Femur (tissue), 1 donor: ENCODE data around the gene GINS1.

Experiments
- DNase-seq: peaks from one replicate; pipeline ENCODE4 v3.0.0-alpha.2; 2017

Gene GINS1

GRCh38 chr20:25407311-25408169, at the start of gene GINS1:
TSS of gene GINS1 (plus strand) at chr20:25407673. CDS start at chr20:25407821, 148 bp downstream.
- DNase-seq: peak; percentile 92

GRCh38 chr20:25360631-25361286, 46.7 kb upstream of the GINS1 start:
- peak; percentile 28 for DNase-seq

GRCh38 chr20:25361287-25361683, 46.2 kb upstream of the GINS1 start:
- DNase-seq: no peak

GRCh38 chr20:25364180-25364788, 43.2 kb upstream of the GINS1 start:
- no peak for DNase-seq

- no peak for DNase-seq
Observed at GRCh38 chr20:25364879-25365699, 42.4 kb upstream of the GINS1 start.

GRCh38 chr20:25368526-25368925, 38.9 kb upstream of the GINS1 start:
- no peak for DNase-seq

GRCh38 chr20:25368976-25369375, 38.5 kb upstream of the GINS1 start:
- no peak for DNase-seq

- DNase-seq: no peak
Observed at GRCh38 chr20:25369529-25369928, 37.9 kb upstream of the GINS1 start.

GRCh38 chr20:25369971-25370370, 37.5 kb upstream of the GINS1 start:
- no peak for DNase-seq

GRCh38 chr20:25372584-25373336, 34.7 kb upstream of the GINS1 start:
- DNase-seq: no peak

GRCh38 chr20:25374842-25375241, 32.6 kb upstream of the GINS1 start:
- no peak for DNase-seq

GRCh38 chr20:25376236-25376635, 31.2 kb upstream of the GINS1 start:
- DNase-seq: no peak

- DNase-seq: no peak
Observed at GRCh38 chr20:25376886-25377285, 30.6 kb upstream of the GINS1 start.

- DNase-seq: no peak
Observed at GRCh38 chr20:25378189-25378883, 29.1 kb upstream of the GINS1 start.

GRCh38 chr20:25378884-25379733, 28.4 kb upstream of the GINS1 start:
- no peak for DNase-seq

GRCh38 chr20:25380945-25381614, 26.4 kb upstream of the GINS1 start:
- DNase-seq: no peak

- no peak for DNase-seq
Observed at GRCh38 chr20:25382704-25383370, 24.6 kb upstream of the GINS1 start.

- DNase-seq: no peak
Observed at GRCh38 chr20:25389401-25389857, 18.0 kb upstream of the GINS1 start.

GRCh38 chr20:25389858-25390537, 17.5 kb upstream of the GINS1 start:
- DNase-seq: peak; percentile 57
